K562 (cell line): ENCODE data around the gene FAM227B. TPM values are rescaled to one million over a fixed set of nuclear protein-coding genes. Genes with fewer than 3 reads are reported as not detected.

Experiments
- ARID1B ChIP-seq: fragments of 450-650 bp; IDR thresholded peaks from 2 replicates; pipeline ENCODE4 v1.6.1; 2016; ENCODE audit warnings: antibody characterized with exemption, mild to moderate bottlenecking, inconsistent platforms
- FOS ChIP-seq: IDR thresholded peaks from 3 replicates; pipeline ENCODE4 v1.6.1; 2011; ENCODE audit not compliant: insufficient read length; ENCODE audit errors: extremely low read depth
- FOXK1 ChIP-seq: sonication (generic); formaldehyde crosslinking; IDR thresholded peaks from 2 replicates; pipeline ENCODE4 v1.8.0; 2022; ENCODE audit warnings: missing genetic modification reagents, mild to moderate bottlenecking, borderline replicate concordance
- MAFF ChIP-seq: IDR thresholded peaks from 2 replicates; pipeline ENCODE4 v1.6.1; 2012; ENCODE audit warnings: low read length, improper control_type of control experiment
- NCOR1 ChIP-seq: fragments of 450-650 bp; IDR thresholded peaks from 2 replicates; pipeline ENCODE4 v1.6.1; 2016; ENCODE audit warnings: mild to moderate bottlenecking, moderate library complexity
- PTBP1 ChIP-seq: fragments of 200-400 bp; formaldehyde crosslinking; IDR thresholded peaks from 2 replicates; pipeline ENCODE4 v1.6.1; 2017; ENCODE audit warnings: low read depth, low read length
- polyA plus RNA-seq, 8 experiments: library from polyadenylated mRNA; depleted of rRNA in 4 of 8; stranded (reverse) in 5 of 8; unstranded in 3 of 8; fragments of >200 nt; fragmentation: Nextera tagmentation in 2 of 8; fragmentation: Illumina TruSeq in 1 of 8; extraction: Ambion mirVana in 2 of 8; extraction: Trizol in 1 of 8; gene quantifications; 2 replicates each; pipeline versions ENCODE4 v1.2.1 to v1.2.3, GENCODE V29; 2011 to 2014; ENCODE audit warnings: inconsistent platforms in 1 of 8, missing spikeins in 1 of 8
- total RNA-seq, 7 experiments: library from RNA; depleted of rRNA in 6 of 7; stranded (reverse); fragments of >200 nt in 6 of 7; fragmentation: Illumina TruSeq in 2 of 7; extraction: Trizol in 2 of 7; gene quantifications; 2 replicates each; pipeline versions ENCODE4 v1.2.1 to v1.2.3, GENCODE V29; 2011 to 2021; ENCODE audit warnings: low replicate concordance in 1 of 7
- TF ChIP-seq, protein P1 (sequence below): fragments of 250-450 bp; sonication (Bioruptor Pico); IDR thresholded peaks from 2 replicates; pipeline ENCODE4 v1.5.0; 2021; ENCODE audit warnings: mild to moderate bottlenecking, borderline replicate concordance
- TF ChIP-seq, protein P2 (sequence below): fragments of 450-650 bp; IDR thresholded peaks from 2 replicates; pipeline ENCODE4 v1.7.0; 2016; ENCODE audit warnings: borderline replicate concordance

Gene FAM227B
- total and polyA plus RNA-seq, 9 of the 15 experiments (the other 6 are each of a cell fraction or from before 2014, with no cell fraction given), result 5.1 to 12.5 (median 11.2) TPM

DNA sequence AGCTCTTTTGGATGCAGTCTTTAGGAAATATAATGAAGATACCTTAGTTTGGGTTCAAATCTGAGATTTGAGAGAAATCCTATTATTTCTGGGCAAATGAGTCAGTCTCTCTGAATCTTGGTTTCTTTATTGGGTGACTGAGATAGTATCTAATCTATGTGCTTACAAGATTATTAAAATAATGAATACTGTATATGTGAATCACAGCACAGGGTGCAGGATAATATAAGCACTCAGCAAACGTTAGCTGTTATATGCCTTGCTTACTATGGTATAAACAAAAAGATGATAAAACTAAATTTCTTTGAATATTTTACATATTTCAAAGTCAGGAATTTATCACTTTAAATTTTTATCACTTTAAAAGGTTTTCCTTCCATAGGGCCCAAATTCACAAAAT, 168.0 kb downstream of the FAM227B start (continued):
- TF ChIP-seq, protein P1, sequence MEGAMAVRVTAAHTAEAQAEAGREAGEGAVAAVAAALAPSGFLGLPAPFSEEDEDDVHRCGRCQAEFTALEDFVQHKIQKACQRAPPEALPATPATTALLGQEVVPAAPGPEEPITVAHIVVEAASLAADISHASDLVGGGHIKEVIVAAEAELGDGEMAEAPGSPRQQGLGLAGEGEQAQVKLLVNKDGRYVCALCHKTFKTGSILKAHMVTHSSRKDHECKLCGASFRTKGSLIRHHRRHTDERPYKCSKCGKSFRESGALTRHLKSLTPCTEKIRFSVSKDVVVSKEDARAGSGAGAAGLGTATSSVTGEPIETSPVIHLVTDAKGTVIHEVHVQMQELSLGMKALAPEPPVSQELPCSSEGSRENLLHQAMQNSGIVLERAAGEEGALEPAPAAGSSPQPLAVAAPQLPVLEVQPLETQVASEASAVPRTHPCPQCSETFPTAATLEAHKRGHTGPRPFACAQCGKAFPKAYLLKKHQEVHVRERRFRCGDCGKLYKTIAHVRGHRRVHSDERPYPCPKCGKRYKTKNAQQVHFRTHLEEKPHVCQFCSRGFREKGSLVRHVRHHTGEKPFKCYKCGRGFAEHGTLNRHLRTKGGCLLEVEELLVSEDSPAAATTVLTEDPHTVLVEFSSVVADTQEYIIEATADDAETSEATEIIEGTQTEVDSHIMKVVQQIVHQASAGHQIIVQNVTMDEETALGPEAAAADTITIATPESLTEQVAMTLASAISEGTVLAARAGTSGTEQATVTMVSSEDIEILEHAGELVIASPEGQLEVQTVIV (CRISPR knock-in tag), result no peak
- TF ChIP-seq FOS (no peak), FOXK1 (CRISPR knock-in tag) (no peak), PTBP1 (no peak), MAFF (no peak), NCOR1 (no peak), ARID1B (no peak)
- TF ChIP-seq, protein P2, sequence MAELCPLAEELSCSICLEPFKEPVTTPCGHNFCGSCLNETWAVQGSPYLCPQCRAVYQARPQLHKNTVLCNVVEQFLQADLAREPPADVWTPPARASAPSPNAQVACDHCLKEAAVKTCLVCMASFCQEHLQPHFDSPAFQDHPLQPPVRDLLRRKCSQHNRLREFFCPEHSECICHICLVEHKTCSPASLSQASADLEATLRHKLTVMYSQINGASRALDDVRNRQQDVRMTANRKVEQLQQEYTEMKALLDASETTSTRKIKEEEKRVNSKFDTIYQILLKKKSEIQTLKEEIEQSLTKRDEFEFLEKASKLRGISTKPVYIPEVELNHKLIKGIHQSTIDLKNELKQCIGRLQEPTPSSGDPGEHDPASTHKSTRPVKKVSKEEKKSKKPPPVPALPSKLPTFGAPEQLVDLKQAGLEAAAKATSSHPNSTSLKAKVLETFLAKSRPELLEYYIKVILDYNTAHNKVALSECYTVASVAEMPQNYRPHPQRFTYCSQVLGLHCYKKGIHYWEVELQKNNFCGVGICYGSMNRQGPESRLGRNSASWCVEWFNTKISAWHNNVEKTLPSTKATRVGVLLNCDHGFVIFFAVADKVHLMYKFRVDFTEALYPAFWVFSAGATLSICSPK, result no peak
